Naive B cell (primary cell): ENCODE data around the gene TMEM143. TPM values are rescaled to one million over a fixed set of nuclear protein-coding genes. Genes with fewer than 3 reads are reported as not detected.

ENCODE experiments used
- ATAC-seq, 2 donors: fragments of 150-1000 bp; cut with Tn5 transposase; 2 replicates each; pipeline ENCODE4 v1.10.0; 2021; ENCODE audit warnings: low read depth in 2 of 2, mild to moderate bottlenecking in 2 of 2, moderate library complexity in 2 of 2
- DNase-seq: peaks from one replicate; pipeline ENCODE4 v3.0.0; 2022
- H3K27ac Mint-ChIP-seq, 6 donors: one replicate each; pipeline ENCODE4 v1.8.0; 2020 to 2022; ENCODE audit warnings: mild to moderate bottlenecking in 6 of 6, mixed read lengths in 6 of 6, moderate library complexity in 5 of 6, inconsistent platforms in 2 of 6
- H3K27me3 Mint-ChIP-seq, 3 donors: one replicate each; pipeline ENCODE4 v1.8.0; 2021 to 2022; ENCODE audit warnings: mixed read lengths in 3 of 3, mild to moderate bottlenecking in 1 of 3
- H3K36me3 Mint-ChIP-seq, 2 donors: one replicate each; pipeline ENCODE4 v1.8.0; 2020 to 2022; ENCODE audit warnings: mixed read lengths in 2 of 2, inconsistent platforms in 1 of 2, mild to moderate bottlenecking in 1 of 2
- H3K4me1 Mint-ChIP-seq, 3 donors: one replicate each; pipeline ENCODE4 v1.8.0; 2020 to 2022; ENCODE audit warnings: mixed read lengths in 3 of 3, inconsistent platforms in 1 of 3, mild to moderate bottlenecking in 1 of 3, moderate library complexity in 1 of 3
- H3K4me3 Mint-ChIP-seq, 8 donors: one replicate each; pipeline ENCODE4 v1.8.0; 2020 to 2022; ENCODE audit warnings: mild to moderate bottlenecking in 8 of 8, mixed read lengths in 8 of 8, moderate library complexity in 8 of 8, inconsistent platforms in 2 of 8
- H3K9me3 Mint-ChIP-seq, 7 donors: one replicate each; pipeline ENCODE4 v1.8.0; 2020 to 2022; ENCODE audit warnings: mixed read lengths in 7 of 7, mild to moderate bottlenecking in 5 of 7, inconsistent platforms in 2 of 7, moderate library complexity in 1 of 7
- polyA plus RNA-seq, 6 donors: library from polyadenylated mRNA; unstranded; fragments of 300-500 nt; fragmentation: Illumina TruSeq; gene quantifications; one replicate each; pipeline ENCODE4 v1.2.3, GENCODE V29; 2021; ENCODE audit warnings: low read depth in 6 of 6

TMEM143 gene
- polyA plus RNA-seq, 6 donors from 2014 or later: 3.9 to 12.1 (median 5.9) TPM

DNA sequence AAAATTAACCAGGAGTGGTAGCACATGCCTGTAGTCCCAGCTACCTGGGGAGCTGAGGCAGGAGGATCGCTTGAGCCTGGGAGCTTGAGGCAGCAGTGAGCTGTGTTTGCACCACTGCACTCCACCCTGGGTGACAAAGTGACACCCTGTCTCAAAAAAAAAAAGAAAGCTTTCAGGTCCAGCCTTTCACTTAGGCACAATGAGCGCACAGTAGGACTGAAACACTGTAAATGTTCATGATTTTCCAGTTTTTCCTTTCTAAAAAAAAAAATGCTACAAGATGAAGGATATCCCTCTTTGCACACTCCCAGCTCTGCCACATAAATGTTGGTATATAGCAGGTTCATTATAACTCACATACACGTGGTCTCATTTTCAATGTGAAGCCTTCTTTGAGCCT, 76.0 kb downstream of the TMEM143 start:
- Mint-ChIP-seq H3K4me1 (peaks cover 5 to 12% (median 9%) of the 10 kb centered on the region in 3 donors), H3K27me3 (no peaks in the 10 kb centered on the region), H3K27ac (no peak overlapping the region), H3K36me3 (peaks cover 12 to 15% of the 10 kb centered on the region in 2 donors), H3K4me3 (no peak overlapping the region), H3K9me3 (peaks cover 0 to 10% (median 5%) of the 10 kb centered on the region in 7 donors)
- no peak for DNase-seq
- no peak for ATAC-seq

DNA sequence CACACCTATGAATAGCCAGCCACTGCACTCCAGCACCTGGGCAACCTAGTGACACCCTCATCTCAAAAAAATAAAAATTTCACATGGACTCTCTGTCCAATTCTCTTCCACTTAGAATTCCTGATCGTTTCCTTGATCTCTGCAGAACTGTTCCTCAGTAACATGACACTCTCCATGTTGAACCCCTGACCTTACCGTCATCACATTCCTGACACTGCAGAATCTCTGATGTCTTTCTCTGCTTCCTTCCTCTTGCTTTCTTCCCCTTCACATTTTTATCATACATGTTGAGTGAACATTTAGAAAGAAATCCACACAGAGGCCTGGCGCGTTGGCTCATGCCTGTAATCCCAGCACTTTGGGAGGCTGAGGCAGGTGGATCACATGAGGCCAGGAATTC, 78.8 kb downstream of the TMEM143 start:
- Mint-ChIP-seq H3K9me3 (peaks cover 0 to 10% (median 5%) of the 10 kb centered on the region in 7 donors), H3K36me3 (peaks cover 12 to 15% of the 10 kb centered on the region in 2 donors), H3K27ac (no peak overlapping the region), H3K4me1 (no peaks in the 10 kb centered on the region), H3K4me3 (no peak overlapping the region), H3K27me3 (no peaks in the 10 kb centered on the region)
- no peak for DNase-seq
- ATAC-seq: no peak

DNA sequence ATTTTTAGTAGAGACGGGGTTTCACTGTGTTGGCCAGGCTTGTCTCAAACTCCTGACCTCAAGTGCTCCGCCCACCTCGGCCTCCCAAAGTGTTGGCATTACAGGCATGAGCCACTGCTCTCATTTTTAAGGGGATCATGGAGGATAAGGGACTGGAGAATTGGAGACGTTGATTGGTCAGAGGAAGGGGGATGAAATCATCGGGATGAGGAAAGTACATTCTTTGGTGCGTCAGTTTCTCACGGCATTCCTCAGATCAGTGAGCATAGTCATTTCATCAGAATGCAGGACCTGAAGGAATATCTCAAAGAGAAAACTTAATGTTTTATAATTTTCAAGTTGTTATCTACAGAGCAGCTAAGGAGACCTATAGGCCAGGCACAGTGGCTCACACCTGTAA, 79.8 kb downstream of the TMEM143 start:
- peaks cover 12 to 15% of the 10 kb centered on the region in 2 donors for H3K36me3 Mint-ChIP-seq
- H3K4me3 Mint-ChIP-seq: no peak overlapping the region
- peaks cover 0 to 8% (median 5%) of the 10 kb centered on the region in 7 donors for H3K9me3 Mint-ChIP-seq
- DNase-seq (no peak), ATAC-seq (no peak)
- no peaks in the 10 kb centered on the region for H3K27me3 Mint-ChIP-seq
- no peak overlapping the region for H3K27ac Mint-ChIP-seq
- no peaks in the 10 kb centered on the region for H3K4me1 Mint-ChIP-seq

Other genes starting within 250 kb of the TMEM143 start
- 10 to 100 TPM; 13.6 to 30.9 (median 23.5) TPM for gene LIG1, start 193.6 kb downstream of the TMEM143 start, polyA plus RNA-seq
- 1 to 10 TPM in 1 of 6 donors, under 1 TPM in 4, not detected in 1; 0.06 to 1.6 (median 0.69) TPM for gene ZSWIM9, start 193.3 kb downstream of the TMEM143 start, polyA plus RNA-seq
- gene CARD8, start 108.0 kb downstream of the TMEM143 start, polyA plus RNA-seq: 100 to 1,000 TPM in 2 of 6 donors, 10 to 100 TPM in 4; 80.9 to 113 (median 92.0) TPM
- under 1 TPM in 2 of 6 donors, not detected in 4; 0.29 to 0.41 TPM for gene ZNF114, start 93.9 kb downstream of the TMEM143 start, polyA plus RNA-seq
- 100 to 1,000 TPM; 305 to 450 (median 425) TPM for gene EMP3, start 38.4 kb downstream of the TMEM143 start, polyA plus RNA-seq
- gene SYNGR4, start 427 bp upstream of the TMEM143 start, polyA plus RNA-seq: not detected
- 10 to 100 TPM; 24.5 to 32.1 (median 26.5) TPM for gene KDELR1, start 27.6 kb upstream of the TMEM143 start, polyA plus RNA-seq
- not detected for gene GRIN2D, start 29.7 kb upstream of the TMEM143 start, polyA plus RNA-seq
- gene GRWD1, start 82.0 kb upstream of the TMEM143 start, polyA plus RNA-seq: 10 to 100 TPM; 27.8 to 44.8 (median 37.1) TPM
- gene KCNJ14, start 91.6 kb upstream of the TMEM143 start, polyA plus RNA-seq: under 1 TPM in 5 of 6 donors, not detected in 1; 0.12 to 0.72 (median 0.24) TPM
- 10 to 100 TPM in 5 of 6 donors, 1 to 10 TPM in 1; 10.0 to 29.9 (median 20.3) TPM for gene CYTH2, start 105.4 kb upstream of the TMEM143 start, polyA plus RNA-seq
- gene LMTK3, start 147.9 kb upstream of the TMEM143 start, polyA plus RNA-seq: not detected
- not detected for gene SULT2B1, start 188.2 kb upstream of the TMEM143 start, polyA plus RNA-seq
- gene SPACA4, start 242.8 kb upstream of the TMEM143 start, polyA plus RNA-seq: not detected